GM12873 (cell line): ENCODE measurements around the gene EXOSC7.
A peak's percentile ranks its signal among the peaks of the same experiment; 100 is the strongest.

Experiments used
- TF ChIP-seq, protein P1 (sequence below): IDR thresholded peaks from 2 replicates; pipeline ENCODE4 v1.5.1; 2012; ENCODE audit warnings: low read depth, mild to moderate bottlenecking, moderate library complexity, low read length, control low read depth; ENCODE audit not compliant: insufficient read depth; ENCODE audit errors: missing control alignments

Gene EXOSC7

GRCh38 chr3:45049807-45050206 lies 73.8 kb downstream of the EXOSC7 start:
- TF ChIP-seq, protein P1, sequence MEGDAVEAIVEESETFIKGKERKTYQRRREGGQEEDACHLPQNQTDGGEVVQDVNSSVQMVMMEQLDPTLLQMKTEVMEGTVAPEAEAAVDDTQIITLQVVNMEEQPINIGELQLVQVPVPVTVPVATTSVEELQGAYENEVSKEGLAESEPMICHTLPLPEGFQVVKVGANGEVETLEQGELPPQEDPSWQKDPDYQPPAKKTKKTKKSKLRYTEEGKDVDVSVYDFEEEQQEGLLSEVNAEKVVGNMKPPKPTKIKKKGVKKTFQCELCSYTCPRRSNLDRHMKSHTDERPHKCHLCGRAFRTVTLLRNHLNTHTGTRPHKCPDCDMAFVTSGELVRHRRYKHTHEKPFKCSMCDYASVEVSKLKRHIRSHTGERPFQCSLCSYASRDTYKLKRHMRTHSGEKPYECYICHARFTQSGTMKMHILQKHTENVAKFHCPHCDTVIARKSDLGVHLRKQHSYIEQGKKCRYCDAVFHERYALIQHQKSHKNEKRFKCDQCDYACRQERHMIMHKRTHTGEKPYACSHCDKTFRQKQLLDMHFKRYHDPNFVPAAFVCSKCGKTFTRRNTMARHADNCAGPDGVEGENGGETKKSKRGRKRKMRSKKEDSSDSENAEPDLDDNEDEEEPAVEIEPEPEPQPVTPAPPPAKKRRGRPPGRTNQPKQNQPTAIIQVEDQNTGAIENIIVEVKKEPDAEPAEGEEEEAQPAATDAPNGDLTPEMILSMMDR = no peak

DNA sequence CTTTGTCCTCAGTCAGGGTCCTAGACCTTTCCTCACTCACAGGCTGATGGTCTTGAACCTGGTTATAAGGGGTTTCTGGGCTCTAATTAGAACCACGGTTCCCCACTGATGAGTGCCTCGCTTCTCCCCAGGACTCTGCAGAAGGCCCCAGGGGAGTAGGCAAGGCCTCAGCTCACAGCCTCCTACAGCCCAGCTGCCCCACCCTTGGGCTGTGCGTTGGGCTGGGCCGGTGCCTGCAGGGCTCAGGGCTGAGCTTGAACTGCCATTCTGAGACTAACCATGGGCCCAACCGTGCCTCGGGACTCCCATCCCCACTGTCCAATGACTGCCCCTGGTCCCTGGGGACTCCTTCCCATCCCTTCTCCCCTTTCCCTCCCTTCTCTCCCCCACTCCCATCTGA lies 75.6 kb downstream of the EXOSC7 start:
- TF ChIP-seq, protein P1 = no peak

- TF ChIP-seq, protein P1 = no peak
Measured at GRCh38 chr3:45054196-45054857, 78.3 kb downstream of the EXOSC7 start.

DNA sequence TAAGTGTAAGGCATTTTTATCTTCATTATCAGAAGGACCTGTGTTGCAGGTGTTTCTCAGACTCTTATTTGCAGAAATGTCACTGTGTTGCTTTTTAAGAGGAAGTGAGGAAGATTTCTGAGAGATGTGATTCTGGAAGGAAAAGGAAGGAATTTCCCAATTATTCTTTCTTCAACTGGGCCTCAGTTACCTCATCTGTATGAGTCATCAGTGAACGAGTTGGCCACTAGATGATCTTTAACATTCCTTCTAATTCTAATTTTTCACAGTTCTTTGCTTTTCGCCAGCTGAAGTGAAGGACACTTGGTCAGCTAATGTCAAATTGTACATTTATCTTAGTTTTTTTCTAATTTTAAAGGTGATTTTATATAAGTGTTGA lies 79.0 kb downstream of the EXOSC7 start:
- TF ChIP-seq, protein P1 = no peak

GRCh38 chr3:45055411-45056143 lies 79.5 kb downstream of the EXOSC7 start:
- TF ChIP-seq, protein P1 = peak; percentile 53

DNA sequence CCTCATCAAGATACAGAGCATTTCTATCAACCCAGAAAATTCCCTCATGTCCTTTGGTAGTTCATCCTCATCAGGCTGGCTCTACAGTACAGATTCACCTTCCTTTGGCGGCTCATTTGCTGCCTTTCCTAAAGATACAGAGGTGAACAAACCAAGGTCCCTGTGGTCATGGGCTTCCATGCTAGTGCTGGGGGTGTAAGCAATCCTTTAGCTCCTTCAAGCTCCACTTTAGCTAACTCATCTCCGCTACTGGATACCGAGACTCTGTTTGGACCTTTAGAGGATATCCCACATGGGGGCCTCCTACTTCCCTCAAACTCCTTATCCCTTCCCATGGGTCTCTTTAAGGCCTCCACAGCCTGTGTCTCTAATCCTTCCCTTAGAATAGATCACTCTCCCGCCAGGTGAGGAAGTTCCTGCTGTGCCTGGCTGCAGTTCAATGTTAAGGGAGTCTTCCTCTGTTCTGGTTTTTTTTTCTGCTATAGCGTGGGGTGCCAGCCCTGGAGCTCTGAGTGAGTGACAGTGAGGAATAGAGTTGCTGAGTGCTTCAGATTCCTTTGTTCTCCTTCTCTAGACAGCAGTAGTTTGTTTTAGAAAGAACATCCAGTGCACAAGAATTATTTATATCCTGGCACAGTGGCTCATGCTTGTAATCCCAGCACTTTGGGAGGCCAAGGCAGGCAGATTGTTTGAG lies 80.7 kb downstream of the EXOSC7 start:
- TF ChIP-seq, protein P1 = no peak

DNA sequence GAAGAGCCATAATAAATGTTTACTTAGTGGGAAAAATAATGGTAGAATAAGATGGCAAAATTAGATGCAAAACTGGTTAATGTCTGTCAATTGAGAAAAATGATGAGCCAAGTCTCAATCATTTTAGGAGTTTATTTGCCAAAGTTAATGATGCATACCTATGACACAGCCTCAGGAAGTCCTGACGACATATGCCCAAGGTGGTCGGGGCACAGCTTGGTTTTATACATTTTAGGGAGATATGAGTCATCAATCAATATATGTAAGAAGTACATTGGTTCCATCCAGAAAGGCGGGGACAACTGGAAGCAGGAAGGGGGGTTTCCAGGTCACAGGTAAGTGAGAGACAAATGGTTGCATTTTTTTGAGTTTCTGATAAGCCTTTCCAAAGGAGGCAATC lies 81.5 kb downstream of the EXOSC7 start:
- TF ChIP-seq, protein P1 = no peak
